Right lobe of liver (tissue), 4 donors: Measurements from ENCODE around the gene NEO1.

ENCODE experiments used
- CTCF ChIP-seq, 4 donors: fragments of 200-600 bp in 3 of 4; fragments of 450-650 bp in 1 of 4; IDR thresholded peaks; one replicate each; pipeline versions ENCODE4 v1.5.1 to v1.8.0; 2016 to 2022; ENCODE audit warnings: antibody characterized with exemption in 4 of 4, mild to moderate bottlenecking in 2 of 4
- POLR2A ChIP-seq: fragments of 450-650 bp; IDR thresholded peaks from one replicate; pipeline ENCODE4 v1.6.1; 2017; ENCODE audit warnings: antibody characterized with exemption, mild to moderate bottlenecking
- donor health status: DM: no; HTN: no; CAD: no.
- donor health status: DM: no; HTN: no; CAD: no.
- donor health status: DM: no; HTN: yes; CAD: no.

GRCh38 chr15:73028031-73028430 is 24.2 kb upstream of the NEO1 start:
- no peak for TF ChIP-seq POLR2A
- TF ChIP-seq CTCF (IDR thresholded peaks at IDR 0.05), result no peak
